ENCODE measurements around the gene MAD1L1. TPM values are rescaled to one million over a fixed set of nuclear protein-coding genes. Genes with fewer than 3 reads are reported as not detected.

Gene MAD1L1
- total and polyA plus RNA-seq, 2 donors (not counting 3 experiments of a cell fraction or from before 2014, with no cell fraction given): 34.1 to 42.3 TPM

DNA sequence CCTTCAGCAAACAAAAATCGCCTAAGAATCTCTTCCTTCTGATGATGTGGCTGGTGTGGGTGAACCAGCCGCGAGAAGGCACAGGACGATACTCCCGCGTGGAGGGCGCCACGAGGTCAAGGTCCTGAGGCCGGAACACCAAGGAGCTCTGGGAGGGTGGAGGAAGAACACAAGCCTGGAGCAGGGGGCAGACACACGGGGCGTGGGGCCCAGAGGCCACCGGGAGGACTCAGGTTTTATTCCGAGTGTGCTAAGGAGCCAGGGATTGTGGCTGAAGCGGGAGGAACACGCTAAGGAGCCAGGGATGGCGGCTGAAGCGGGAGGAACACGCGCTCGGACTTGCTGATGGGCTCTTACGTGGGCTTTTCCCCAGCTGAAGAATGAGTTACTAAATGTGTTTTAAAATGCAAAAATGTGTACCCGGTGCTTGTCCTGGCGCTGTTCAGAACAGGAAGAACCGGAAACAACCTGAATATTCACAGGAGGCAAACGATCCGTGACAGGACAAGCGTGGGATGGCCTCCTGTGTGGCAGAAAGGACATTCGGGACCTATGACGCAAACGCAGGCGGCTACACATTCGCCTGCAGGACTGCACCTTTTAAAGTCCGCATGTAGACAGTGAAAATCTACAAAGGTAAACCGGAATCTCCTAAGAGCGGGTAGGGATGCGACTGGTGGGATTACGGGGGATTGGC is 64.0 kb downstream of the MAD1L1 start:
- no peaks in the 10 kb centered on the region for H4K20me1 ChIP-seq (replicated peaks; ENCODE audit: control insufficient read depth, extremely low read depth, insufficient read depth, low read length)

More for the DNA sequence above, 64.0 kb downstream of the MAD1L1 start:
- Histone ChIP-seq H3K79me2 (ENCODE audit: control insufficient read depth, insufficient read depth, low read length) (no peaks in the 10 kb centered on the region), H2AFZ (ENCODE audit: low read depth, low read length) (no peak overlapping the region), H3K4me3 (replicated peaks in 1 of 3; ENCODE audit: insufficient read depth in 1 of 3, low read depth in 1 of 3, low read length in 3 of 3) (no peak overlapping the region), H3K27ac (ENCODE audit: insufficient read depth, low read depth, low read length) (no peak overlapping the region), H3K9me1 (replicated peaks; ENCODE audit: control insufficient read depth, extremely low read depth, insufficient read depth, low read length) (no peaks in the 10 kb centered on the region), H3K9me3 (replicated peaks; ENCODE audit: control insufficient read depth, insufficient read depth, low read length) (no peaks in the 10 kb centered on the region), H3K9ac (replicated peaks; ENCODE audit: extremely low read depth, insufficient read depth, low read length) (no peak overlapping the region), H3K4me1 (ENCODE audit: control insufficient read depth, extremely low read depth, insufficient read depth, low read length) (no peaks in the 10 kb centered on the region), H3K27me3 (ENCODE audit: control insufficient read depth in 2 of 2, insufficient read depth in 2 of 2, low read length in 2 of 2) (no peaks in the 10 kb centered on the region), H3K36me3 (ENCODE audit: control insufficient read depth in 2 of 2, extremely low read depth in 1 of 2, insufficient read depth in 2 of 2, low read length in 2 of 2) (no peaks in the 10 kb centered on the region), H3K4me2 (ENCODE audit: insufficient read depth, low read length) (no peak overlapping the region)
- no TSS peak for BruUV-seq (replicated peaks)
- POLR2A ChIA-PET: no interaction called here
- intact Hi-C loops (cut with micrococcal nuclease) (no loop called here), dilution Hi-C loops (cut with MboI; ENCODE audit: extremely low pct_ligation_motif_present, low sequenced_read_pairs) (no loop called here)
- TF ChIP-seq, protein P1, sequence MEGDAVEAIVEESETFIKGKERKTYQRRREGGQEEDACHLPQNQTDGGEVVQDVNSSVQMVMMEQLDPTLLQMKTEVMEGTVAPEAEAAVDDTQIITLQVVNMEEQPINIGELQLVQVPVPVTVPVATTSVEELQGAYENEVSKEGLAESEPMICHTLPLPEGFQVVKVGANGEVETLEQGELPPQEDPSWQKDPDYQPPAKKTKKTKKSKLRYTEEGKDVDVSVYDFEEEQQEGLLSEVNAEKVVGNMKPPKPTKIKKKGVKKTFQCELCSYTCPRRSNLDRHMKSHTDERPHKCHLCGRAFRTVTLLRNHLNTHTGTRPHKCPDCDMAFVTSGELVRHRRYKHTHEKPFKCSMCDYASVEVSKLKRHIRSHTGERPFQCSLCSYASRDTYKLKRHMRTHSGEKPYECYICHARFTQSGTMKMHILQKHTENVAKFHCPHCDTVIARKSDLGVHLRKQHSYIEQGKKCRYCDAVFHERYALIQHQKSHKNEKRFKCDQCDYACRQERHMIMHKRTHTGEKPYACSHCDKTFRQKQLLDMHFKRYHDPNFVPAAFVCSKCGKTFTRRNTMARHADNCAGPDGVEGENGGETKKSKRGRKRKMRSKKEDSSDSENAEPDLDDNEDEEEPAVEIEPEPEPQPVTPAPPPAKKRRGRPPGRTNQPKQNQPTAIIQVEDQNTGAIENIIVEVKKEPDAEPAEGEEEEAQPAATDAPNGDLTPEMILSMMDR (IDR thresholded peaks at IDR 0.05; ENCODE audit: extremely low read depth in 1 of 2, insufficient read depth in 1 of 2, low read depth in 1 of 2, low read length in 2 of 2): no peak
- no peak for TF ChIP-seq EZH2 (IDR thresholded peaks at IDR 0.05; ENCODE audit: borderline replicate concordance, low read depth, low read length, severe bottlenecking)
- no peak for TF ChIP-seq JUN (IDR thresholded peaks at IDR 0.05; ENCODE audit: borderline replicate concordance, insufficient read depth, insufficient read length, low read depth)
- TF ChIP-seq POLR2A (IDR thresholded peaks at IDR 0.05; ENCODE audit: low read depth, low read length): no peak
- TF ChIP-seq MYC (IDR thresholded peaks at IDR 0.05; ENCODE audit: low read depth, low read length): no peak
- no peak for TF ChIP-seq FOS (IDR thresholded peaks at IDR 0.05; ENCODE audit: borderline replicate concordance, insufficient read depth, low read length)
- no peak for TF ChIP-seq POLR2AphosphoS5 (IDR thresholded peaks at IDR 0.05; ENCODE audit: insufficient read depth, low read depth, low read length)
- TF ChIP-seq GATA2 (IDR thresholded peaks at IDR 0.05; ENCODE audit: insufficient read depth, insufficient read length, low read depth, low read length): no peak
- TF ChIP-seq, protein P2, sequence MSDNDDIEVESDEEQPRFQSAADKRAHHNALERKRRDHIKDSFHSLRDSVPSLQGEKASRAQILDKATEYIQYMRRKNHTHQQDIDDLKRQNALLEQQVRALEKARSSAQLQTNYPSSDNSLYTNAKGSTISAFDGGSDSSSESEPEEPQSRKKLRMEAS (IDR thresholded peaks at IDR 0.05; ENCODE audit: insufficient read depth, insufficient read length): no peak
- DNase-seq (ENCODE audit: low read depth, low spot score) (no peak), FAIRE-seq (no peak)
- CTCF ChIA-PET: no interaction called here
